Measurements from ENCODE around the gene AMHR2.

DNA sequence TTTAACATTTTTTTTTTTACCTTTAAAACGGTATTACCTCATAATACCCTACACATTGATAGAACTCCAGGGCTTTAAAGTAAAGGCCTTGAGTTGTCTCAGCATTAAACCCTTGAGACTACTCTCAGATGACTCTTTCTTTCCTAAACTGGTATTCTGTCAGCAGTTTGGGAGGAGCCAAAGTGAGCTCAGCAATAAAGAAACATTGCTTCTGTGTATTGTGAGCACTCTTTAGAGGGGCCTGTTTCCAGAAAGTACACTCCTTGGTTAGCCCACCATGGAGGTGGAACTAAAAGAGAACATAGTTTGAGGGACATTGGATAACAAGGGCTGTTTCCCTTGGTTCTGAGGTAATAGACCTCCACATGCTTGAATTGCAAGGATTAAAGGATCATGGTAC is 55.2 kb downstream of the AMHR2 start:
- TF ChIP-seq EZH2phosphoT487 (IDR thresholded peaks at IDR 0.05), result no peak
- TF ChIP-seq EZH2 (IDR thresholded peaks at IDR 0.05), result no peak

Measured in neural progenitor cell (in vitro differentiated cells).